ENCODE data around the gene PRSS37.
"Not testable (repeated sequence)": the region's sequence is repeated elsewhere in the genome, so short reads cannot be mapped to it uniquely, and the experiment has no call there.

Gene PRSS37

GRCh38 chr7:141841385-141841784, at the start of gene PRSS37:
Gene PRSS37 (minus strand): TSS chr7:141841485. CDS start chr7:141841049, 436 bp downstream.
- DNase-seq: no peak

GRCh38 chr7:141889321-141889720, 48.0 kb upstream of the PRSS37 start:
- peak; percentile 93 to 96 for DNase-seq

- DNase-seq: no peak
These were observed 43.4 kb upstream of the PRSS37 start for GRCh38 chr7:141884539-141885225.

- no peak for DNase-seq
These were observed 39.7 kb upstream of the PRSS37 start for GRCh38 chr7:141880960-141881359.

- DNase-seq: no peak
These were observed 36.1 kb upstream of the PRSS37 start for GRCh38 chr7:141877365-141877764.

- DNase-seq: no peak
These were observed 35.1 kb upstream of the PRSS37 start for GRCh38 chr7:141876371-141876770.

GRCh38 chr7:141875453-141875852, 34.2 kb upstream of the PRSS37 start:
- DNase-seq: no peak

GRCh38 chr7:141874787-141875186, 33.5 kb upstream of the PRSS37 start:
- DNase-seq: peak; percentile 82 to 87

GRCh38 chr7:141872931-141873330, 31.6 kb upstream of the PRSS37 start:
- no peak for DNase-seq

GRCh38 chr7:141866974-141867373, 25.7 kb upstream of the PRSS37 start:
- DNase-seq: no peak

- peak; percentile 79 to 89 for DNase-seq
These were observed 23.6 kb upstream of the PRSS37 start for GRCh38 chr7:141864765-141865447.

- DNase-seq: no peak
These were observed 18.9 kb upstream of the PRSS37 start for GRCh38 chr7:141860207-141860606.

GRCh38 chr7:141847996-141848395, 6.7 kb upstream of the PRSS37 start:
- no peak for DNase-seq

- DNase-seq: no peak
These were observed 3.0 kb upstream of the PRSS37 start for GRCh38 chr7:141844256-141844655.

- no peak for DNase-seq
These were observed 1.6 kb upstream of the PRSS37 start for GRCh38 chr7:141842904-141843303.

GRCh38 chr7:141840708-141841107, 577 bp downstream of the PRSS37 start:
- DNase-seq: no peak

- DNase-seq: no peak
These were observed 2.0 kb downstream of the PRSS37 start for GRCh38 chr7:141839256-141839655.

- no peak for DNase-seq
These were observed 2.7 kb downstream of the PRSS37 start for GRCh38 chr7:141838581-141838980.

- no peak for DNase-seq
These were observed 3.6 kb downstream of the PRSS37 start for GRCh38 chr7:141837683-141838082.

- not testable (repeated sequence) for DNase-seq
These were observed 18.9 kb downstream of the PRSS37 start for GRCh38 chr7:141822432-141822831.

- no peak for DNase-seq
These were observed 21.2 kb downstream of the PRSS37 start for GRCh38 chr7:141820067-141820466.

GRCh38 chr7:141792526-141792925, 48.8 kb downstream of the PRSS37 start:
- DNase-seq: no peak

GRCh38 chr7:141789917-141790316, 51.4 kb downstream of the PRSS37 start, which contains the start of gene TAS2R5:
Gene TAS2R5 (plus strand): TSS chr7:141790217. CDS start chr7:141790362, 145 bp downstream.
- DNase-seq: no peak

- no peak for DNase-seq
These were observed 53.0 kb downstream of the PRSS37 start for GRCh38 chr7:141788296-141788695.

Data from AML-193 (cell line).